K562 (cell line): ENCODE results near the gene MTMR12. TPM values are rescaled to one million over a fixed set of nuclear protein-coding genes. Genes with fewer than 3 reads are reported as not detected.

ENCODE experiments used
- BRD4 ChIP-seq: fragments of 200-600 bp; sonication (generic); IDR thresholded peaks from 2 replicates; pipeline ENCODE4 v1.6.1; 2017; ENCODE audit warnings: inconsistent platforms
- GTF2A2 ChIP-seq: IDR thresholded peaks from 2 replicates; pipeline ENCODE4 v1.6.1; 2016; ENCODE audit warnings: mild to moderate bottlenecking, missing genetic modification characterization, missing compliant biosample characterization
- HMGXB4 ChIP-seq: sonication (generic); formaldehyde crosslinking; IDR thresholded peaks from 2 replicates; pipeline ENCODE4 v1.8.1; 2023; ENCODE audit warnings: mild to moderate bottlenecking, missing genetic modification reagents
- HNRNPH1 ChIP-seq: fragments of 200-400 bp; formaldehyde crosslinking; optimal IDR thresholded peaks from 2 replicates; pipeline ENCODE3; 2017; ENCODE audit warnings: low read depth, mild to moderate bottlenecking, low read length, moderate library complexity
- JUNB ChIP-seq: fragments of 450-650 bp; formaldehyde crosslinking; conservative IDR thresholded peaks from 2 replicates; pipeline ENCODE4 v1.4.0; 2020; ENCODE audit warnings: mild to moderate bottlenecking
- MLLT1 ChIP-seq, 2 experiments: fragments of 450-650 bp; IDR thresholded peaks; 2 replicates each; pipeline ENCODE4 v1.6.1; 2016
- POLR3G ChIP-seq: IDR thresholded peaks from 2 replicates; pipeline ENCODE4 v1.6.1; 2011; ENCODE audit not compliant: insufficient read length, insufficient replicate concordance; ENCODE audit errors: extremely low read depth
- SRSF3 ChIP-seq: fragments of 200-400 bp; formaldehyde crosslinking; IDR thresholded peaks from 2 replicates; pipeline ENCODE4 v1.6.1; 2016; ENCODE audit warnings: mild to moderate bottlenecking, low read length, moderate library complexity; ENCODE audit not compliant: insufficient read depth
- TEAD1 ChIP-seq, 2 experiments: fragments of 450-650 bp in 1 of 2; sonication (generic) in 1 of 2; formaldehyde crosslinking; IDR thresholded peaks; 2 replicates each; pipeline versions ENCODE4 v1.4.0 to v1.8.0; 2020 to 2022; ENCODE audit warnings: mild to moderate bottlenecking in 2 of 2, missing genetic modification reagents in 1 of 2
- TGIF2 ChIP-seq: sonication (generic); formaldehyde crosslinking; IDR thresholded peaks from 2 replicates; pipeline ENCODE4 v1.8.1; 2022; ENCODE audit warnings: mild to moderate bottlenecking, missing genetic modification reagents, moderate library complexity
- ZEB2 ChIP-seq: fragments of 450-650 bp; IDR thresholded peaks from 2 replicates; pipeline ENCODE4 v1.6.1; 2016
- ZNF41 ChIP-seq: fragments of 250-450 bp; sonication (Bioruptor Pico); conservative IDR thresholded peaks from 2 replicates; pipeline ENCODE4 v1.4.0; 2020; ENCODE audit warnings: mild to moderate bottlenecking
- ZNF449 ChIP-seq: fragments of 250-450 bp; sonication (Bioruptor Pico); IDR thresholded peaks from 2 replicates; pipeline ENCODE4 v1.8.0; 2022; ENCODE audit warnings: moderate library complexity, mild to moderate bottlenecking, inconsistent platforms
- polyA plus RNA-seq, 8 experiments: library from polyadenylated mRNA; depleted of rRNA in 4 of 8; stranded (reverse) in 5 of 8; unstranded in 3 of 8; fragments of >200 nt; fragmentation: Nextera tagmentation in 2 of 8; fragmentation: Illumina TruSeq in 1 of 8; extraction: Ambion mirVana in 2 of 8; extraction: Trizol in 1 of 8; gene quantifications; 2 replicates each; pipeline versions ENCODE4 v1.2.1 to v1.2.3, GENCODE V29; 2011 to 2014; ENCODE audit warnings: inconsistent platforms in 1 of 8, missing spikeins in 1 of 8
- total RNA-seq, 7 experiments: library from RNA; depleted of rRNA in 6 of 7; stranded (reverse); fragments of >200 nt in 6 of 7; fragmentation: Illumina TruSeq in 2 of 7; extraction: Trizol in 2 of 7; gene quantifications; 2 replicates each; pipeline versions ENCODE4 v1.2.1 to v1.2.3, GENCODE V29; 2011 to 2021; ENCODE audit warnings: low replicate concordance in 1 of 7
- TF ChIP-seq, protein P1 (sequence below), 2 experiments: fragments of 450-650 bp in 1 of 2; sonication (generic) in 1 of 2; formaldehyde crosslinking in 1 of 2; IDR thresholded peaks; 2 replicates each; pipeline versions ENCODE4 v1.7.1 to v1.9.0; 2016 to 2022; ENCODE audit warnings: inconsistent platforms in 1 of 2, mild to moderate bottlenecking in 1 of 2, missing genetic modification reagents in 1 of 2

Gene MTMR12
- total and polyA plus RNA-seq, 9 of the 15 experiments (the other 6 are each of a cell fraction or from before 2014, with no cell fraction given) = 4.0 to 28.7 (median 17.1) TPM

GRCh38 chr5:32299059-32299677 is 13.6 kb downstream of the MTMR12 start (continued):
- TF ChIP-seq, protein P1, sequence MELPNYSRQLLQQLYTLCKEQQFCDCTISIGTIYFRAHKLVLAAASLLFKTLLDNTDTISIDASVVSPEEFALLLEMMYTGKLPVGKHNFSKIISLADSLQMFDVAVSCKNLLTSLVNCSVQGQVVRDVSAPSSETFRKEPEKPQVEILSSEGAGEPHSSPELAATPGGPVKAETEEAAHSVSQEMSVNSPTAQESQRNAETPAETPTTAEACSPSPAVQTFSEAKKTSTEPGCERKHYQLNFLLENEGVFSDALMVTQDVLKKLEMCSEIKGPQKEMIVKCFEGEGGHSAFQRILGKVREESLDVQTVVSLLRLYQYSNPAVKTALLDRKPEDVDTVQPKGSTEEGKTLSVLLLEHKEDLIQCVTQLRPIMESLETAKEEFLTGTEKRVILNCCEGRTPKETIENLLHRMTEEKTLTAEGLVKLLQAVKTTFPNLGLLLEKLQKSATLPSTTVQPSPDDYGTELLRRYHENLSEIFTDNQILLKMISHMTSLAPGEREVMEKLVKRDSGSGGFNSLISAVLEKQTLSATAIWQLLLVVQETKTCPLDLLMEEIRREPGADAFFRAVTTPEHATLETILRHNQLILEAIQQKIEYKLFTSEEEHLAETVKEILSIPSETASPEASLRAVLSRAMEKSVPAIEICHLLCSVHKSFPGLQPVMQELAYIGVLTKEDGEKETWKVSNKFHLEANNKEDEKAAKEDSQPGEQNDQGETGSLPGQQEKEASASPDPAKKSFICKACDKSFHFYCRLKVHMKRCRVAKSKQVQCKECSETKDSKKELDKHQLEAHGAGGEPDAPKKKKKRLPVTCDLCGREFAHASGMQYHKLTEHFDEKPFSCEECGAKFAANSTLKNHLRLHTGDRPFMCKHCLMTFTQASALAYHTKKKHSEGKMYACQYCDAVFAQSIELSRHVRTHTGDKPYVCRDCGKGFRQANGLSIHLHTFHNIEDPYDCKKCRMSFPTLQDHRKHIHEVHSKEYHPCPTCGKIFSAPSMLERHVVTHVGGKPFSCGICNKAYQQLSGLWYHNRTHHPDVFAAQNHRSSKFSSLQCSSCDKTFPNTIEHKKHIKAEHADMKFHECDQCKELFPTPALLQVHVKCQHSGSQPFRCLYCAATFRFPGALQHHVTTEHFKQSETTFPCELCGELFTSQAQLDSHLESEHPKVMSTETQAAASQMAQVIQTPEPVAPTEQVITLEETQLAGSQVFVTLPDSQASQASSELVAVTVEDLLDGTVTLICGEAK (IDR thresholded peaks at IDR 0.05) = no peak
- TF ChIP-seq, protein P1 (CRISPR knock-in tag; IDR thresholded peaks at IDR 0.05) = no peak
- TF ChIP-seq GTF2A2 (tag) (no peak), TGIF2 (CRISPR knock-in tag) (no peak), JUNB (CRISPR knock-in tag) (no peak), ZNF41 (CRISPR knock-in tag) (no peak), POLR3G (no peak), HNRNPH1 (no peak), MLLT1 (IDR thresholded peaks at IDR 0.05) (no peak), SRSF3 (no peak), ZEB2 (no peak), ZNF449 (no peak), BRD4 (no peak), HMGXB4 (no peak), TEAD1 (CRISPR knock-in tag; IDR thresholded peaks at IDR 0.05) (no peak)
